ENCODE data around the gene CIAO2B.
"Not testable (repeated sequence)": the region's sequence is repeated elsewhere in the genome, so short reads cannot be mapped to it uniquely, and the experiment has no call there.

Gene CIAO2B

DNA sequence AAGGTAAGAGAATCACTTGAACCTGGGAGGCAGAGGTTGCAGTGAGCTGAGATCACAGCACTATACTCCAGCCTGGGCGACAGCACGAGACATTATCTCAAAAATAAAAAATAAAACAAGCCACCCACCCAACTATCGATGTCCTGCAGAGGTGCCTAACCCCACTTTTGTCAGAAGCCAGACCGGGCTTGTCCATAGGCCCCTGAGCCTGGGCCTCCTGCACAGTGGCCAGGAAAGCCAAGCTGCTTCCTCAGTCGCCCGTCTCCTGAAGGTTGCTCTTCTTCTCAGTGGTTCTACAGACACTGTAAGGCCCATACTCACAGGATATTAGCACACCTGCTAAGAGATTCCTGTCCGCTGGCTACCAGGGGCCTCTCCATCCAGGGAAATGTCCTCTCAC is 12.3 kb upstream of the CIAO2B start:
- Histone ChIP-seq H3K9me2 (ENCODE audit: low read depth, low read length) (no peaks in the 10 kb centered on the region), H3K27ac (ENCODE audit: low read depth, low read length, poor library complexity, severe bottlenecking) (no peak overlapping the region), H3K4me2 (ENCODE audit: low read length) (no peak overlapping the region), H4K20me1 (ENCODE audit: insufficient read depth, low read length) (no peaks in the 10 kb centered on the region), H3K4me1 (ENCODE audit: insufficient read depth, low read length, severe bottlenecking) (peaks cover 4% of the 10 kb centered on the region), H3F3A (ENCODE audit: insufficient read depth, low read length) (no peaks in the 10 kb centered on the region), H3K4me3 (ENCODE audit: low read depth, low read length, poor library complexity, severe bottlenecking) (no peak overlapping the region), H3K9me3 (ENCODE audit: low read length) (0 out of 2 replicates have a peak, but pooled peaks cover under 1% of the 10 kb centered on the region), H3K36me3 (ENCODE audit: insufficient read depth, low read length) (peaks cover 18% of the 10 kb centered on the region; the same call in 1 of the 2 replicates), H2AFZ (ENCODE audit: low read length) (no peak overlapping the region), H3K9ac (ENCODE audit: low read length) (no peak overlapping the region), H3K79me2 (ENCODE audit: insufficient read depth, low read length) (no peaks in the 10 kb centered on the region), H3K27me3 (ENCODE audit: insufficient read depth, low read length) (peaks cover 5% of the 10 kb centered on the region; the same call in 1 of the 2 replicates)
- TF ChIP-seq EZH2 (IDR thresholded peaks at IDR 0.05; ENCODE audit: borderline replicate concordance, low read length) = no peak
- TF ChIP-seq, protein P1, sequence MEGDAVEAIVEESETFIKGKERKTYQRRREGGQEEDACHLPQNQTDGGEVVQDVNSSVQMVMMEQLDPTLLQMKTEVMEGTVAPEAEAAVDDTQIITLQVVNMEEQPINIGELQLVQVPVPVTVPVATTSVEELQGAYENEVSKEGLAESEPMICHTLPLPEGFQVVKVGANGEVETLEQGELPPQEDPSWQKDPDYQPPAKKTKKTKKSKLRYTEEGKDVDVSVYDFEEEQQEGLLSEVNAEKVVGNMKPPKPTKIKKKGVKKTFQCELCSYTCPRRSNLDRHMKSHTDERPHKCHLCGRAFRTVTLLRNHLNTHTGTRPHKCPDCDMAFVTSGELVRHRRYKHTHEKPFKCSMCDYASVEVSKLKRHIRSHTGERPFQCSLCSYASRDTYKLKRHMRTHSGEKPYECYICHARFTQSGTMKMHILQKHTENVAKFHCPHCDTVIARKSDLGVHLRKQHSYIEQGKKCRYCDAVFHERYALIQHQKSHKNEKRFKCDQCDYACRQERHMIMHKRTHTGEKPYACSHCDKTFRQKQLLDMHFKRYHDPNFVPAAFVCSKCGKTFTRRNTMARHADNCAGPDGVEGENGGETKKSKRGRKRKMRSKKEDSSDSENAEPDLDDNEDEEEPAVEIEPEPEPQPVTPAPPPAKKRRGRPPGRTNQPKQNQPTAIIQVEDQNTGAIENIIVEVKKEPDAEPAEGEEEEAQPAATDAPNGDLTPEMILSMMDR (IDR thresholded peaks at IDR 0.05; ENCODE audit: low read length) = no peak

DNA sequence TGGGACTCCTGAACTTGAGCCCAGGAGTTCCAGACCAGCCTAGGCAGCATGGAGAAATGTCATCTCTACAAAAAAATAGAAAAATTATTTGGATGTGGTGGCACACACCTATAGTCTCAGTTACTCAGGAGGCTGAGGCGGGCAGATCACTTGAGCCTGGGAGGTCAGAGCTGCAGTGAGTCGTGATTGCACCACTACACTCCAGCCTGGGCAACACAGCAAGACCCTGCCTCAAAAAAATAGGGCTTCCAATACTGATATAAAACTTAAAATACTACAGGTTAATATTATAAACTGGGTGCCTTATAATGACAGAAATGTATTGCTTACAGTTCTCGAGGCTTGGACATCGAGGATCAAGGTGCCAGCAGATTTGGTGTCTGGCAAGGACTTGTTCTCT is 11.7 kb upstream of the CIAO2B start:
- Histone ChIP-seq H2AFZ (ENCODE audit: low read length) (no peak overlapping the region), H4K20me1 (ENCODE audit: insufficient read depth, low read length) (no peaks in the 10 kb centered on the region)
- no peak for TF ChIP-seq EZH2 (IDR thresholded peaks at IDR 0.05; ENCODE audit: borderline replicate concordance, low read length)
- TF ChIP-seq, protein P1 (IDR thresholded peaks at IDR 0.05; ENCODE audit: low read length) = no peak

DNA sequence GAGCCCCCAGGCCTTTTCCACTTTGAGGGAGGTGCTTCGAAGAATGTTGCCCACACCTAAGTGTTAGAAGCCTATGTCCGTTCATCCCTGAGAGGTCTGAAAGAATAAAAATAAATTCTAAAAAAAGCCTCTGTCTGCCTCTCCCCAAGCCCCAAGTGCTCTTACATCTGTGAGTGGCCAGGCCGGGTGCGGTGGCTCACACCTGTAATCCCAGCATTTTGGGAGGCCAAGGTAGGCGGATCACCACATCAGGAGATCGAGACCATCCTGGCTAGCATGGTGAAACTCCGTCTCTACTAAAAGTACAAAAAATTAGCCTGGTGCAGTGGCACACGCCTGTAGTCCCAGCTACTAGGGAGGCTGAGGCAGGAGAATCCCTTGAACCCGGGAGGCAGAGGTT is 10.8 kb upstream of the CIAO2B start:
- not testable (repeated sequence) for H3K27me3 ChIP-seq (ENCODE audit: insufficient read depth, low read length); H3K9me2 ChIP-seq (ENCODE audit: low read depth, low read length); H3K4me3 ChIP-seq (ENCODE audit: low read depth, low read length, poor library complexity, severe bottlenecking); H2AFZ ChIP-seq (ENCODE audit: low read length); H3F3A ChIP-seq (ENCODE audit: insufficient read depth, low read length); H4K20me1 ChIP-seq (ENCODE audit: insufficient read depth, low read length); H3K27ac ChIP-seq (ENCODE audit: low read depth, low read length, poor library complexity, severe bottlenecking); H3K9ac ChIP-seq (ENCODE audit: low read length); H3K9me3 ChIP-seq (ENCODE audit: low read length); H3K4me1 ChIP-seq (ENCODE audit: insufficient read depth, low read length, severe bottlenecking); H3K79me2 ChIP-seq (ENCODE audit: insufficient read depth, low read length); H3K4me2 ChIP-seq (ENCODE audit: low read length)
- H3K36me3 ChIP-seq (ENCODE audit: insufficient read depth, low read length) = peaks cover 18% of the 10 kb centered on the region; the same call in 1 of the 2 replicates

More for the DNA sequence above, 11.7 kb upstream of the CIAO2B start:
- Histone ChIP-seq H3K9ac (ENCODE audit: low read length) (no peak overlapping the region), H3K4me3 (ENCODE audit: low read depth, low read length, poor library complexity, severe bottlenecking) (no peak overlapping the region), H3K4me1 (ENCODE audit: insufficient read depth, low read length, severe bottlenecking) (peaks cover 4% of the 10 kb centered on the region), H3K9me3 (ENCODE audit: low read length) (no peaks in the 10 kb centered on the region), H3K27ac (ENCODE audit: low read depth, low read length, poor library complexity, severe bottlenecking) (no peak overlapping the region), H3K36me3 (ENCODE audit: insufficient read depth, low read length) (peaks cover 18% of the 10 kb centered on the region; the same call in 1 of the 2 replicates), H3K79me2 (ENCODE audit: insufficient read depth, low read length) (no peaks in the 10 kb centered on the region), H3K27me3 (ENCODE audit: insufficient read depth, low read length) (peaks cover 5% of the 10 kb centered on the region; the same call in 1 of the 2 replicates), H3K4me2 (ENCODE audit: low read length) (no peak overlapping the region), H3K9me2 (ENCODE audit: low read depth, low read length) (no peaks in the 10 kb centered on the region), H3F3A (ENCODE audit: insufficient read depth, low read length) (no peaks in the 10 kb centered on the region)

DNA sequence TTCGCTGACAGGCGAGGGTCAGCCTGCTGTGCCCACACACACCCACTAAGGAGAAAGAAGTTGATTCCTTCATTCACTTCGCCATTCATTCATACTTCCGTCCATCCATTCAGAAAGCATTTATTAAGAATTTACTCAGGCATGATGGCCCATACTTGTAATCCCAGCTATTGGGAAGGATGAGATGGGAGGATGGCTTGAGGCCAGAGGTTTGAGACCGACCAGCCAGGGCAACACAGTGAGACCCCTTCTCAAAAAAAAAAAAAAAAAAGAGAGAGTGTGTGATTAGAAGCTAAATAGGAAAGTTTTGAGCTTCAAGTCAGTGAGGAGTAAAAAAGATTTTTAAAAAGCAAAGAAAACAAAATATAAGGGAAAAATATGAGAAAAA is 9.8 kb upstream of the CIAO2B start:
- H2AFZ ChIP-seq (ENCODE audit: low read length) = no peak overlapping the region
- TF ChIP-seq EZH2 (IDR thresholded peaks at IDR 0.05; ENCODE audit: borderline replicate concordance, low read length) = no peak
- TF ChIP-seq, protein P1 (IDR thresholded peaks at IDR 0.05; ENCODE audit: low read length) = no peak
- H3K9me2 ChIP-seq (ENCODE audit: low read depth, low read length) = no peaks in the 10 kb centered on the region
- H3K27ac ChIP-seq (ENCODE audit: low read depth, low read length, poor library complexity, severe bottlenecking) = no peak overlapping the region
- H3K79me2 ChIP-seq (ENCODE audit: insufficient read depth, low read length) = no peaks in the 10 kb centered on the region
- no peak overlapping the region for H3K4me2 ChIP-seq (ENCODE audit: low read length)
- H3K36me3 ChIP-seq (ENCODE audit: insufficient read depth, low read length) = peaks cover 18% of the 10 kb centered on the region; the same call in 1 of the 2 replicates
- no peaks in the 10 kb centered on the region for H4K20me1 ChIP-seq (ENCODE audit: insufficient read depth, low read length)
- no peaks in the 10 kb centered on the region for H3F3A ChIP-seq (ENCODE audit: insufficient read depth, low read length)
- no peak overlapping the region for H3K9ac ChIP-seq (ENCODE audit: low read length)
- peaks cover 5% of the 10 kb centered on the region; the same call in 1 of the 2 replicates for H3K27me3 ChIP-seq (ENCODE audit: insufficient read depth, low read length)
- H3K4me1 ChIP-seq (ENCODE audit: insufficient read depth, low read length, severe bottlenecking) = peaks cover 4% of the 10 kb centered on the region
- H3K9me3 ChIP-seq (ENCODE audit: low read length) = no peaks in the 10 kb centered on the region
- H3K4me3 ChIP-seq (ENCODE audit: low read depth, low read length, poor library complexity, severe bottlenecking) = no peak overlapping the region

All from OCI-LY1 (cell line).